ENCODE data around the gene HEG1. TPM values are rescaled to one million over a fixed set of nuclear protein-coding genes. Genes with fewer than 3 reads are reported as not detected.

The HEG1 gene
- total and polyA plus RNA-seq, 2 donors (not counting 3 experiments of a cell fraction or from before 2014, with no cell fraction given), result 50.1 to 106 TPM

DNA sequence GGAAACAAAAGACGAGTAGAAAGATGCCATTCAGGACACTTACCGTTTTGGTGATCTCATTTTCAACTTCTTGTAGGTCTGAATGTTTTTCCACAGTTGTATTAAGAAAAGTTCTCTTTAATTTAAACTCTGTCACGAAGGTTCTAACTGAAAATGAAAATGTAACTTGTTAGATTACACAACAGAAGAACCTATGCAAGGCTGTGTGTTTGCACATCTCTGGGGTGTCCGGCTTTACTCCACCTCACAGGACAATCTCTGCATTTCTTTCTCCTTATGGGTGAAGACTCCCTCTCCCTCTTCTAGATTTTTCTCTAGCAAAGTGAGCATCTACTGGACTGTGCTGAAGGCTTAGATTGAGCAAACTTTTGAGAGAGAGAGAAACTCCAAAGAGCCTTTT, 50.6 kb downstream of the HEG1 start:
- Histone ChIP-seq H3K27me3 (ENCODE audit: control insufficient read depth in 2 of 2, insufficient read depth in 2 of 2, low read length in 2 of 2) (no peaks in the 10 kb centered on the region), H4K20me1 (replicated peaks; ENCODE audit: control insufficient read depth, extremely low read depth, insufficient read depth, low read length) (no peaks in the 10 kb centered on the region), H2AFZ (ENCODE audit: low read depth, low read length) (no peak overlapping the region), H3K79me2 (ENCODE audit: control insufficient read depth, insufficient read depth, low read length) (no peaks in the 10 kb centered on the region), H3K27ac (ENCODE audit: insufficient read depth, low read depth, low read length) (no peak overlapping the region), H3K9me1 (replicated peaks; ENCODE audit: control insufficient read depth, extremely low read depth, insufficient read depth, low read length) (no peaks in the 10 kb centered on the region), H3K9ac (replicated peaks; ENCODE audit: extremely low read depth, insufficient read depth, low read length) (no peak overlapping the region), H3K9me3 (replicated peaks; ENCODE audit: control insufficient read depth, insufficient read depth, low read length) (no peaks in the 10 kb centered on the region), H3K4me3 (replicated peaks in 1 of 3; ENCODE audit: insufficient read depth in 1 of 3, low read depth in 1 of 3, low read length in 3 of 3) (no peak overlapping the region), H3K4me1 (ENCODE audit: control insufficient read depth, extremely low read depth, insufficient read depth, low read length) (peaks cover 8% of the 10 kb centered on the region), H3K36me3 (ENCODE audit: control insufficient read depth in 2 of 2, extremely low read depth in 1 of 2, insufficient read depth in 2 of 2, low read length in 2 of 2) (peaks cover 12 to 32% of the 10 kb centered on the region in 2 experiments), H3K4me2 (ENCODE audit: insufficient read depth, low read length) (no peak overlapping the region)
- DNase-seq (ENCODE audit: low read depth, low spot score) (no peak), FAIRE-seq (no peak)
- intact Hi-C loops (cut with micrococcal nuclease) (no loop called here), dilution Hi-C loops (cut with MboI; ENCODE audit: extremely low pct_ligation_motif_present, low sequenced_read_pairs) (no loop called here)
- BruUV-seq (replicated peaks), result no TSS peak
- ChIA-PET CTCF (interaction anchor here (1.4 to 1.7 kb wide), 2 partner anchors 145 to 433 kb away, joined by 3 to 5 read pairs; no protein-coding TSS in a partner anchor), POLR2A (no interaction called here)
- TF ChIP-seq POLR2A (IDR thresholded peaks at IDR 0.05; ENCODE audit: low read depth, low read length), result no peak
- no peak for TF ChIP-seq POLR2AphosphoS5 (IDR thresholded peaks at IDR 0.05; ENCODE audit: insufficient read depth, low read depth, low read length)
- no peak for TF ChIP-seq MYC (IDR thresholded peaks at IDR 0.05; ENCODE audit: low read depth, low read length)
- no peak for TF ChIP-seq GATA2 (IDR thresholded peaks at IDR 0.05; ENCODE audit: insufficient read depth, insufficient read length, low read depth, low read length)
- TF ChIP-seq, protein P1, sequence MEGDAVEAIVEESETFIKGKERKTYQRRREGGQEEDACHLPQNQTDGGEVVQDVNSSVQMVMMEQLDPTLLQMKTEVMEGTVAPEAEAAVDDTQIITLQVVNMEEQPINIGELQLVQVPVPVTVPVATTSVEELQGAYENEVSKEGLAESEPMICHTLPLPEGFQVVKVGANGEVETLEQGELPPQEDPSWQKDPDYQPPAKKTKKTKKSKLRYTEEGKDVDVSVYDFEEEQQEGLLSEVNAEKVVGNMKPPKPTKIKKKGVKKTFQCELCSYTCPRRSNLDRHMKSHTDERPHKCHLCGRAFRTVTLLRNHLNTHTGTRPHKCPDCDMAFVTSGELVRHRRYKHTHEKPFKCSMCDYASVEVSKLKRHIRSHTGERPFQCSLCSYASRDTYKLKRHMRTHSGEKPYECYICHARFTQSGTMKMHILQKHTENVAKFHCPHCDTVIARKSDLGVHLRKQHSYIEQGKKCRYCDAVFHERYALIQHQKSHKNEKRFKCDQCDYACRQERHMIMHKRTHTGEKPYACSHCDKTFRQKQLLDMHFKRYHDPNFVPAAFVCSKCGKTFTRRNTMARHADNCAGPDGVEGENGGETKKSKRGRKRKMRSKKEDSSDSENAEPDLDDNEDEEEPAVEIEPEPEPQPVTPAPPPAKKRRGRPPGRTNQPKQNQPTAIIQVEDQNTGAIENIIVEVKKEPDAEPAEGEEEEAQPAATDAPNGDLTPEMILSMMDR (IDR thresholded peaks at IDR 0.05; ENCODE audit: extremely low read depth in 1 of 2, insufficient read depth in 1 of 2, low read depth in 1 of 2, low read length in 2 of 2), result no peak
- no peak for TF ChIP-seq EZH2 (IDR thresholded peaks at IDR 0.05; ENCODE audit: borderline replicate concordance, low read depth, low read length, severe bottlenecking)
